SKM-1 (cell line): ENCODE measurements around the gene SCAP.

Experiments
- DNase-seq: peaks from one replicate; lab custom pipeline; 2025; ENCODE audit not compliant: unreplicated experiment; lab: John Stamatoyannopoulos, UW

SCAP gene

GRCh38 chr3:47432673-47433072, 43.1 kb downstream of the SCAP start:
- no peak for DNase-seq

- no peak for DNase-seq
Observed at GRCh38 chr3:47431225-47431624, 44.5 kb downstream of the SCAP start.

GRCh38 chr3:47430606-47431005, 45.1 kb downstream of the SCAP start:
- no peak for DNase-seq

- DNase-seq = no peak
Observed at GRCh38 chr3:47429476-47430270, 46.1 kb downstream of the SCAP start.

DNA sequence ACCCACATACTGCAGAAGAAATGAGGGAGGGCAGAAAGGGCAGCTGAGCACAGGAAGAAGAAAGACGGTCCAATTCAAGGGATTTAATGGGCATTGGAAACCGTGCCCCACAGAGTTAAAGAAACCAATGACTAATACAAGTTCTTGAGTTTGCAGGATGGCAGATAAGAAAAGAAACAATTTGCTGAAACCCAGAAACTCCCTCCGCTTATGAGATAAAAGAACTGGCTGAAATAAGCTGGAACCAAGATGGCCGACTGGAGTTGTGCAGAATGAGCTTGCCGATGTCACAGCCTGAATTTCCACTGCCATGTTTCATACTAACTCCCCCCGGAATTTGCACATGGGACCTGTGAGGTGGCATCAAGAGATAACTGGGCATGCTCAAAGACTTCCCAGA, 47.1 kb downstream of the SCAP start:
- no peak for DNase-seq

- DNase-seq = no peak
Observed at GRCh38 chr3:47427866-47428265, 47.9 kb downstream of the SCAP start.

DNA sequence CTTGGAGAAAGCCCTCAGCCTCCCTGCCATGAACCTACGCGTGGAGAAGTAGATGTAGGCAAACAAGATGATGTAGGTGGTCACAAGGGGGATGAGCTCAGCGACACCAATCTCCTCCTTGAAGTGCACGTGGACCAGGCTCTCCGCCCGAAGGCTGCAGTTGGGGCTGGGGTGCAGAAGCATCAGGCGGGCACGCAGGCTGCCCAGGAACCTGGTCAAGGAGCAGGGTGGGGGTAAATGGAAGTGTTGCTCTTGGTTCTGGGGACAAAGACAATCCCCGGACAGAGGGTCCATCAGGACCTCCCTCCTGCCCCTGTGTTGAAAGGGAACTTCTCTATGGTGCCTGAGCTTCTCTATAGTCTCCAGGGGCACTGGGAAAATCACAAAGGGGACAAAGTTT, 49.8 kb downstream of the SCAP start:
- DNase-seq = no peak

GRCh38 chr3:47425383-47425778, 50.4 kb downstream of the SCAP start:
- no peak for DNase-seq

GRCh38 chr3:47424434-47425382, 51.0 kb downstream of the SCAP start:
- DNase-seq = no peak

DNA sequence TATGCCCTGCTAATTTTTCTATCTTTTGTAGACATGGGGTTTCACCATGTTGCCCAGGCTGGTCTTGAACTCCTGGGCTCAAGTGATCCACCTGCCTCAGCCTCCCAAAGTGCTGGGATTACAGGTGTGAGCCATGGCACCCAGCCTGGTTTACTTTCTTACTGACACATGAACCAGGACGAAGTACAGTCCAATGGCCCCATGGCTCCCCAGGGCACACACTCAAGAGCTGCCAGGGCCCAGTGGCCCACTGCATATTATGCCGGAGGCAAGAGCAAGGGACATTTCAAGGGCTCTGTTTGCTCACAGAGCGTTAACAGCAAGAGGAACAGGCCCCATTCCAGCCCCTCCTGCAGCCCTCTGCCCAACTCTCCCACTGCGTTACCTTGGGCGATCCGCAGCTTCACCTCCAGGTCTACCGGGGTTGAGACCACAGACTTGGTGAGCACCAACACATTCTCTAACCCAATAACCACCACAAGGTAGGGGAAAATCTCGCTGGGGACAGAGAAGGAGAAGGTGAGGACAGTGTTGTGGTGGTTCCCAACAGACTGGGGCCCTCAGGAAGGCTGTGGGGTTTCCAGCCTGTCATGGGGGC, 52.1 kb downstream of the SCAP start:
- DNase-seq = no peak

- no peak for DNase-seq
Observed at GRCh38 chr3:47422743-47423142, 53.0 kb downstream of the SCAP start.

DNA sequence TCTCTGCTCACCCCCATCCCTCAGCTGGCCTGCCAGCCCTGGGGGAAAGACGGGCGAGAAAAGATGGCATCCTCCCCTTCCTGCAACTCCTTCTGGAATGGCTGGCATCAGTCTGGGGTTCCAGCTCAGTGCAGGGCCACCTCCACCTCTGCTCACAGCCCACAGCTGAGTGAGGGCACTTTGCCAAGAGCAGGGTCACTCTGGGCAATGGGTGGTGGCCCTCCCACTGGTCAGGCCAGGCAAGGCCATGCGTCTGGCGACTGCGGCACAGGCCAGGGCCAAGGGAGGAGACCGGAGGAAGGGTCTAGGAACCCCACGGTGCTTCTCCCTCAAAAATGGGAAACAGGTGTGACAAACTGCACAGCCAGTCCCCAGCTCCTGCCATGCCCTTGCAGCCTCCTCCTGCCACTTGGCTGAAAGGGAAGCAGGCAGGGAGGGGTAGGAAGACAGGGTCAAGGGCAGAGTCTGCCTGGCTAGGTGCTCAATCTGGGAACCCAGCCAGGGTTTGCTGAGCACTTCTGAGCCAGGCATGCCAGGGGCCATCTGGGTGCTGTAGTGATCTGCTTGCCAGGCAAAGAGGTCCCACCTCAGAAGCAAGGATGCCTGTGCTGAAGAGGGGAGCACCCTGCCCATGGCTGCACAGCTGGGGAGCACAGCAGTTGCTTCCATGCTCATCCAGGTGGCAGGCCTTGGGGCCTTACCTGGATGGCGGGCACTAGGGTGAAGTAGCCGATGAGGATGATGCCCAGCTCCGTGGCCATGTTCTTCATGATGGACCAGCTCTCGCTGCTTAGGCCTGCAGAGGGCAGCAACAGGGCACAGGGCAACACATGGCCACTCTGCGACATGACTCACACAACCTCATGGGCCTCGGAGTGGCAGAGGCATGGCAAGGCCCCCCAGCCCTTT, 53.7 kb downstream of the SCAP start:
- no peak for DNase-seq

DNA sequence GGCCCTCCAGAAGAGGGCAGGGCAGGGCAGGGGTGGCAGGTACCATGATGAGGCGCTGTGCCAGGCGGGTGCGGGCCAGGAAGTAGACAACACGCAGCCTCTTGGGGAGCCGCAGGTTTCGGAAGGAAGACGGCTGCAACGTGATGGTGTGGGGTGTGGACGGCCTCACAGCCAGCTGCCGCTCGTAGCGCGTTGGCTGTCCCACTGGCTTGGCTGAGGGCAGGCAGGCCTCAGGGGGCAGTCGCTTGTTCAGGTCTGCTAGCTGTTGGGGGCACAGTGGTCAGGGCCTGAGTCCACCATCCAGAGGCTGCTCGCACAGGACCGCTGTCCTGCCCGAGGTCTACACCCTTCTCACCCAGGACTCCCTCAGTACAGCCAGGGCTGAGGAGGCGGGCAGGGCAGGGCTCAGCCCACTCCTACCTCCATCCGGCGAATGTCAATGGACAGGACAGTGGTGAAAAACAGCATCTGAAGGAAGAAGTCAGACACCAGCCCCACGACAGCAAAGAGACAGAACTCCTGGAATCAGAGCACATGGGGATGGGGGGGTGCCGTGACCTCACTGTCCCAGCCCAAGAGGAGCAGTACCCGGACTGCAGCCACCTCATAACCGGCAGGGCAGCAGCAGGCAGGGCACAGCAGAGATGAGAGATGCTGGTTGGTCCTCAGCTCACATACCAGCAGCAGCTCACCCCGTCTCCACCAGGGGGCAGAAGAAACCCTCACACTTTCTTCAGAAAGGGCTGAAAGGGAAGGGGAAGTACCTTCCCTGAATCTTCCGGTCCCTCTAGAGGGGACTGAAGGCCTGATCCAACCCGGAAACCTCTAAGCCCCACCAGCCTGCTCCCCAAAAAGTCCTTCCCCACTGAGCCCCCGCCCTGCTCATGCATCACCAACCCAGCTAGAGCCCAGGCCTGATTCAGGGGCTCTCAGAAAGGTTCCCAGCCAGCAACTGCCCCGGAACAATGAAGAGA, 54.9 kb downstream of the SCAP start:
- peak; percentile 90 for DNase-seq

GRCh38 chr3:47420044-47420430, 55.7 kb downstream of the SCAP start:
- DNase-seq = no peak

- no peak for DNase-seq
Observed at GRCh38 chr3:47419083-47420043, 56.4 kb downstream of the SCAP start.

- no peak for DNase-seq
Observed at GRCh38 chr3:47418167-47419082, 57.3 kb downstream of the SCAP start.

- DNase-seq = no peak
Observed at GRCh38 chr3:47416041-47416440, 59.7 kb downstream of the SCAP start.
